ENCODE results near the gene AFTPH. TPM values are rescaled to one million over a fixed set of nuclear protein-coding genes. Genes with fewer than 3 reads are reported as not detected.

AFTPH gene
- 10 to 100 TPM; 48.2 to 77.9 (median 57.2) TPM for polyA plus RNA-seq (ENCODE audit: low read depth in 6 of 6)

GRCh38 chr2:64523666-64524603 lies at the start of gene AFTPH:
Gene AFTPH (plus strand): TSS chr2:64524328. CDS start chr2:64551475, 27,147 bp downstream.
- peaks cover 18 to 43% (median 33%) of the 10 kb centered on the region in 3 donors for H3K4me1 Mint-ChIP-seq

DNA sequence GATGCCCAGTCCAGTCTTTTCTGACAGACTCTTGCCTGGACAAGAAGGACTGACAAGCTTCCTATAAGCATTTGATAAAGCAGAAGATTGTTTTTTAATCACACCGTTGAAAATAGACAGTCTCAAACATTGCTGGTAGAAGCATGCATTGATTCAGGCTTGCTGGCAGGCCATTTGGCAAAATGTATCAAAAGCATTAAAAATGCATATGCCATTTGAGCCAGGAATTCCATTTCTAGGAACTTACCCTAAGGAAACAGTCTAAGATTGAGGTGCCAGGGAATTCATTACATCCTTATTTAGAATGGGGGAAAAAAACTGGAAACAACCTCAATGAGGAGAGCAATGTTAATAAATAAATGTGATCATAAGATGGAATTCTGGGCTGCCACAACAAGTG lies 49.5 kb upstream of the AFTPH start:
- ATAC-seq (ENCODE audit: low read depth in 2 of 2), result peak in 1 of 2 donors; percentile 14
- Mint-ChIP-seq H3K4me3 (peak overlapping the region in 6 of 8 donors; percentile 31 to 76 (median 59)), H3K36me3 (no peaks in the 10 kb centered on the region), H3K27ac (peak overlapping the region in 1 of 6 donors; percentile 48), H3K27me3 (peaks cover 0 to 4% (median 0%) of the 10 kb centered on the region in 3 donors), H3K9me3 (no peaks in the 10 kb centered on the region), H3K4me1 (peaks cover 9 to 15% (median 15%) of the 10 kb centered on the region in 3 donors)
- DNase-seq, result no peak

More at GRCh38 chr2:64523666-64524603, at the start of gene AFTPH:
- Mint-ChIP-seq H3K4me3 (peak within 1 kb of the TSS; percentile 98 to 100 (median 99)), H3K9me3 (no peaks in the 10 kb centered on the region), H3K27me3 (no peaks in the 10 kb centered on the region), H3K36me3 (peaks cover 0 to 7% of the 10 kb centered on the region in 2 donors), H3K27ac (peak within 1 kb of the TSS; percentile 96 to 100 (median 100))
- ATAC-seq (ENCODE audit: low read depth in 2 of 2) (peak; percentile 89 to 90), DNase-seq (peak; percentile 99)

GRCh38 chr2:64477037-64477436 lies 47.1 kb upstream of the AFTPH start:
- no peak overlapping the region for H3K4me3 Mint-ChIP-seq
- ATAC-seq (ENCODE audit: low read depth in 2 of 2) (no peak), DNase-seq (no peak)
- no peak overlapping the region for H3K27ac Mint-ChIP-seq
- no peaks in the 10 kb centered on the region for H3K9me3 Mint-ChIP-seq
- no peaks in the 10 kb centered on the region for H3K36me3 Mint-ChIP-seq
- H3K4me1 Mint-ChIP-seq, result peaks cover 9 to 15% (median 12%) of the 10 kb centered on the region in 3 donors
- H3K27me3 Mint-ChIP-seq, result peaks cover 0 to 4% (median 0%) of the 10 kb centered on the region in 3 donors

GRCh38 chr2:64477979-64478378 lies 46.1 kb upstream of the AFTPH start:
- no peak for ATAC-seq (ENCODE audit: low read depth in 2 of 2)

GRCh38 chr2:64478502-64479230 lies 45.5 kb upstream of the AFTPH start:
- no peaks in the 10 kb centered on the region for H3K9me3 Mint-ChIP-seq
- peaks cover 0 to 4% (median 0%) of the 10 kb centered on the region in 3 donors for H3K27me3 Mint-ChIP-seq
- peaks cover 9 to 12% (median 10%) of the 10 kb centered on the region in 3 donors for H3K4me1 Mint-ChIP-seq
- no peak overlapping the region for H3K4me3 Mint-ChIP-seq
- ATAC-seq (ENCODE audit: low read depth in 2 of 2) (no peak), DNase-seq (no peak)
- no peaks in the 10 kb centered on the region for H3K36me3 Mint-ChIP-seq
- H3K27ac Mint-ChIP-seq, result no peak overlapping the region

More at GRCh38 chr2:64477979-64478378, 46.1 kb upstream of the AFTPH start:
- peaks cover 0 to 4% (median 0%) of the 10 kb centered on the region in 3 donors for H3K27me3 Mint-ChIP-seq
- no peak for DNase-seq
- H3K4me3 Mint-ChIP-seq, result no peak overlapping the region
- H3K27ac Mint-ChIP-seq, result no peak overlapping the region
- H3K9me3 Mint-ChIP-seq, result no peaks in the 10 kb centered on the region
- H3K4me1 Mint-ChIP-seq, result peaks cover 9 to 15% (median 10%) of the 10 kb centered on the region in 3 donors
- H3K36me3 Mint-ChIP-seq, result no peaks in the 10 kb centered on the region

- Mint-ChIP-seq H3K4me3 (no peak overlapping the region), H3K27me3 (peaks cover 0 to 4% (median 0%) of the 10 kb centered on the region in 3 donors), H3K9me3 (no peaks in the 10 kb centered on the region), H3K36me3 (no peaks in the 10 kb centered on the region), H3K27ac (no peak overlapping the region), H3K4me1 (peaks cover 4 to 5% (median 4%) of the 10 kb centered on the region in 3 donors)
- DNase-seq (no peak), ATAC-seq (ENCODE audit: low read depth in 2 of 2) (no peak)
These were observed 44.6 kb upstream of the AFTPH start for GRCh38 chr2:64479259-64480117.

DNA sequence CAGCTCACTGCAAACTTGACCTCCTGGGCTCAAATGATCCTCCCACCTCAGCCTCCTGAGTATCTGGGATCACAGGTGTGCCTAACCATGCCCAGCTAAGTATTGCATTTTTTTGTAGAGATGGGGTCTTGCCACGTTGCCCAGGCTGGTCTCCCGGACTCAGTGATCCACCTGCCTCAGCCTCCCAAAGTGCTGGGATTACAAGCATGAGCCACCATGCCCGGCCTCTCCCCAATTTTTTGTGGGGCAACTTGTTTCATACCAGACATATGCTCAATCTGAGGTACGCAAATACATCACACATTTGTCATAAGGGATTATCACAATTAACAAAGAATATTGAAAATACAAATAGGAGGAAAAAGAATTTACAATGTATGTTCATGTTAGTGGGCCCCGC lies 42.5 kb upstream of the AFTPH start:
- Mint-ChIP-seq H3K27me3 (peaks cover 0 to 10% (median 0%) of the 10 kb centered on the region in 3 donors), H3K4me3 (no peak overlapping the region), H3K9me3 (no peaks in the 10 kb centered on the region), H3K36me3 (no peaks in the 10 kb centered on the region), H3K27ac (no peak overlapping the region), H3K4me1 (no peaks in the 10 kb centered on the region)
- ATAC-seq (ENCODE audit: low read depth in 2 of 2) (no peak), DNase-seq (no peak)

- H3K4me1 Mint-ChIP-seq, result no peaks in the 10 kb centered on the region
- DNase-seq, result no peak
- no peak for ATAC-seq (ENCODE audit: low read depth in 2 of 2)
- no peak overlapping the region for H3K27ac Mint-ChIP-seq
- H3K9me3 Mint-ChIP-seq, result no peaks in the 10 kb centered on the region
- no peak overlapping the region for H3K4me3 Mint-ChIP-seq
- H3K27me3 Mint-ChIP-seq, result peaks cover 0 to 10% (median 0%) of the 10 kb centered on the region in 3 donors
- H3K36me3 Mint-ChIP-seq, result no peaks in the 10 kb centered on the region
These were observed 41.9 kb upstream of the AFTPH start for GRCh38 chr2:64482243-64482642.

- Mint-ChIP-seq H3K27me3 (peaks cover 0 to 13% (median 0%) of the 10 kb centered on the region in 3 donors), H3K36me3 (no peaks in the 10 kb centered on the region), H3K27ac (no peak overlapping the region), H3K4me1 (peaks cover 0 to 3% (median 0%) of the 10 kb centered on the region in 3 donors), H3K9me3 (no peaks in the 10 kb centered on the region), H3K4me3 (no peak overlapping the region)
- DNase-seq, result no peak
- ATAC-seq (ENCODE audit: low read depth in 2 of 2), result no peak
These were observed 41.2 kb upstream of the AFTPH start for GRCh38 chr2:64482765-64483504.

DNA sequence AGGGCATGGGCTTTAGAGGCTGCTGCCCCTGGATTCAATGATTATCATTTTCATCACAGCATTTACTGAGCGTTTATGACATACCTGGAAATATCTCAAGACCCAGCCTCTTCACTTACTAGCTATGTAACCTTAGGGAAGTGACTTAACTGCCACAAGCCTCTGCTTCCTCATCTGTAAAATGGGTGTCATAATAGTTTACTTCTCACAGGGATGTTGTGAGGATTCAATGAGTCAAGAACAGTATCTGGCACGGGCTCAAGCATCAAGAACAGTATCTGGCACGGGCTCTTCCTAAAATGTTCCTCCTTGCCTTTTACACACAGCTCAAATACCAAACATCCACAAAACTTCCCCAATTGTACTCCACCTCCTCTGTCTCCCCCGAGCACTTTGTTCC lies 38.8 kb upstream of the AFTPH start:
- Mint-ChIP-seq H3K4me1 (peaks cover 0 to 8% (median 6%) of the 10 kb centered on the region in 3 donors), H3K4me3 (no peak overlapping the region), H3K27ac (no peak overlapping the region), H3K27me3 (peaks cover 5 to 16% (median 13%) of the 10 kb centered on the region in 3 donors), H3K9me3 (no peaks in the 10 kb centered on the region), H3K36me3 (no peaks in the 10 kb centered on the region)
- ATAC-seq (ENCODE audit: low read depth in 2 of 2) (no peak), DNase-seq (no peak)

DNA sequence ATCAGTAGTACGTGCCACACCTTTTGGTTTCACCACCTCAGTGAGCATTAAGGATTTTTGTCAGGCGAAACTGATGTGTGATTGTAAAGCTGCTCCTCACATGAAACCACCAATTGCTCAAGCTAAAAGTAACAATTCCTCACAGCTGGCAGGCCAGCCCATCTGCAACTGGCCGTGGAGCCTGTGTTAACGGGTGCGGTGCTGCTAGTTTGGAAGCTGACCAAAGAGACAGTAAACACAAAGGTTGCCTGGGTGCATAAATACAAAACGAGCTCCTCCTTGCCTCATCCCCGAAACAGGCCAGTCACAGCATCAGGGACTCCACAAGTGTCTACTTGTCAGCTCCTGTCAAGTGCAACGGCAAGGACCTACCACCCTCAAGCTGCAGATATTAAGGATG lies 38.2 kb upstream of the AFTPH start:
- ATAC-seq (ENCODE audit: low read depth in 2 of 2) (no peak), DNase-seq (no peak)
- Mint-ChIP-seq H3K9me3 (no peaks in the 10 kb centered on the region), H3K27ac (peak overlapping the region in 1 of 6 donors; percentile 15), H3K36me3 (no peaks in the 10 kb centered on the region), H3K4me3 (no peak overlapping the region), H3K4me1 (peaks cover 0 to 8% (median 6%) of the 10 kb centered on the region in 3 donors), H3K27me3 (peaks cover 8 to 17% (median 17%) of the 10 kb centered on the region in 3 donors)
